Activated CD4-positive, alpha-beta memory T cell treated with anti-CD3 and anti-CD28 coated beads for 36 hours (primary cell): ENCODE results near the gene STRN3. TPM values are rescaled to one million over a fixed set of nuclear protein-coding genes. Genes with fewer than 3 reads are reported as not detected.
"Not testable (repeated sequence)": the region's sequence is repeated elsewhere in the genome, so short reads cannot be mapped to it uniquely, and the experiment has no call there.

ENCODE experiments used
- CTCF ChIA-PET: fragments of 350-600 bp; sonication (Branson Sonifier 250); formaldehyde crosslinking; loops from one replicate; lab custom pipeline; 2021; ENCODE audit warnings: antibody characterized with exemption, inconsistent platforms; lab: Charles Lee
- POLR2A ChIA-PET: fragments of 350-600 bp; sonication (Branson Sonifier 250); formaldehyde crosslinking; loops from one replicate; lab custom pipeline; 2021; ENCODE audit warnings: antibody characterized with exemption; lab: Charles Lee
- DNase-seq: peaks from one replicate; pipeline ENCODE4 v3.0.0-alpha.2; 2020
- H3K27ac Mint-ChIP-seq: one replicate; pipeline ENCODE4 v1.8.0; 2021; ENCODE audit warnings: mixed read lengths
- H3K27me3 Mint-ChIP-seq: one replicate; pipeline ENCODE4 v1.8.0; 2021; ENCODE audit warnings: mixed read lengths
- H3K36me3 Mint-ChIP-seq: one replicate; pipeline ENCODE4 v1.8.0; 2021; ENCODE audit warnings: mixed read lengths
- H3K4me1 Mint-ChIP-seq: one replicate; pipeline ENCODE4 v1.8.0; 2021; ENCODE audit warnings: low read depth, mixed read lengths
- H3K4me3 Mint-ChIP-seq: one replicate; pipeline ENCODE4 v1.8.0; 2021; ENCODE audit warnings: mild to moderate bottlenecking, mixed read lengths
- H3K9me3 Mint-ChIP-seq: one replicate; pipeline ENCODE4 v1.8.0; 2021; ENCODE audit warnings: mixed read lengths
- intact Hi-C: fragments of 100-400 bp; cut with micrococcal nuclease; formaldehyde crosslinking; loops from one replicate; pipeline ENCODE4 v1.15.1; 2023
- total RNA-seq, 2 experiments: library from RNA; stranded (reverse); gene quantifications; one replicate each; pipeline ENCODE4 v1.2.3, GENCODE V29; 2021

Gene STRN3
- total RNA-seq, 2 experiments from 2014 or later: 17.4 to 19.4 TPM

DNA sequence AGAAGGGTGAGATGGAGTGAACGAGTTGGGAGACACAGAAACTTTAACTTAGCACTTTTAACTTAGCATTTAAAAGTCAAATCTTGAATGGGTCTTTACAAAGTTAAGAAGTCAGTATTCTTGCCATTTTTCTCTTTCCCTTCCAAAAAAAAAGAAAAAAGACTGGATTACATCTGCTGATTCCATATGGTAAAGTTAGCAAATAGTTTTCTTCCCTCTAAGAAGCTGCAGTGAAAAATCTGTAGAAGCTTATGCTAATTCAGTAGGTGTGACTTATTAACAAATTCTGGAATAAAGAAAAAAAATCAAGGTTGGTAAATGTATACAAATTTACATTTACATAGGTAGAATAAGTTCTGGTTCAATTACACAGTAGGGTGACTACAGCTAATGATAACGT is 100.9 kb downstream of the STRN3 start:
- intact Hi-C loops: no loop called here
- no peak for DNase-seq
- ChIA-PET CTCF (interaction anchor here (1.2 kb wide), 1 partner anchor 421 kb away, joined by 3 read pairs; no protein-coding TSS in a partner anchor), POLR2A (no interaction called here)
- H3K36me3 Mint-ChIP-seq: peaks cover 4% of the 10 kb centered on the region
- no peak overlapping the region for H3K4me3 Mint-ChIP-seq
- no peaks in the 10 kb centered on the region for H3K9me3 Mint-ChIP-seq
- H3K4me1 Mint-ChIP-seq: peaks cover 14% of the 10 kb centered on the region
- no peaks in the 10 kb centered on the region for H3K27me3 Mint-ChIP-seq
- H3K27ac Mint-ChIP-seq: no peak overlapping the region

DNA sequence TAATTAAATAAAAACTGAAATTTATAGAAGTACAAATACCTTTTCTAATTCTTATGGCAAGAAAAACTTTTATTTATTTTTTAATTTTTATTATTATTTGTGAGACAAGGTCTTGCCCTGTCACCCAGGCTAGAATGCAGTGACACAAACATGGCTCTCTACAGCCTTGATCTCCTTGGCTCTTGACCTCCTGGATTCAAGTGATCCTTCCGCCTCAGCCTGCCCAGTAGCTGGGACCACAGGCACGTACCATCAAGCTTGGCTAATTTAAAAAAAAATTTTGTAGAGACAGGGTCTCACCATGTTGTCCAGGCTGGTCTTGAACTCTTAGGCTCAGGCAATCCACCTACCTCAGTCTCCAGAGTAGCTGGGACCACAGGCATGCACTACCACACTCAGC is 104.4 kb downstream of the STRN3 start:
- DNase-seq: no peak
- POLR2A ChIA-PET: no interaction called here

DNA sequence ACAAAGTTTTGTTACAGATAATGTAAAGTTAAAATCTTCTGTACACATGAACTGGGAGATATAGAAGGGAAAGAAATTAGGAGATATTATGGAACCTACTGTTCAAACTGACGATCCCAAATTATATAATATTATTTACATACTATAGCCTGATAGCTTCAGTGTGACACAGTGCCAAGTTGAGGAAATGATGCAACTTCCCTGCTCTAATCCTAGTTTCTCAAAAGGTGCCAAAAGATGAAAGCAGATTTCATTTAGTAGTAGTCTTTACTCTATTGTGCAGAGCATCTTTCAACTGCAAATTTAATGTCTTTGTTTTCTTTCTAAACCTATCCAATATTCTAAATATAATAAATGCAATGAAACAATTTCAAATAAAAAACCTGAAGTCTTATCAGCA is 104.9 kb downstream of the STRN3 start:
- Mint-ChIP-seq H3K36me3 (peaks cover 8% of the 10 kb centered on the region), H3K4me1 (peaks cover 8% of the 10 kb centered on the region), H3K9me3 (no peaks in the 10 kb centered on the region), H3K27me3 (no peaks in the 10 kb centered on the region), H3K4me3 (no peak overlapping the region), H3K27ac (no peak overlapping the region)
- DNase-seq: no peak
- ChIA-PET CTCF (interaction anchor here (1.2 kb wide), 1 partner anchor 58 kb away, joined by 3 read pairs; no protein-coding TSS in a partner anchor), POLR2A (no interaction called here)
- intact Hi-C loops: no loop called here

More for the DNA sequence above, 104.4 kb downstream of the STRN3 start:
- H3K9me3 Mint-ChIP-seq: no peaks in the 10 kb centered on the region
- H3K4me3 Mint-ChIP-seq: no peak overlapping the region
- H3K4me1 Mint-ChIP-seq: peaks cover 8% of the 10 kb centered on the region
- H3K27me3 Mint-ChIP-seq: no peaks in the 10 kb centered on the region
- intact Hi-C loops: no loop called here
- H3K27ac Mint-ChIP-seq: no peak overlapping the region
- CTCF ChIA-PET: interaction anchor here (1.2 kb wide), 1 partner anchor 58 kb away, joined by 3 read pairs; no protein-coding TSS in a partner anchor
- peaks cover 8% of the 10 kb centered on the region for H3K36me3 Mint-ChIP-seq

DNA sequence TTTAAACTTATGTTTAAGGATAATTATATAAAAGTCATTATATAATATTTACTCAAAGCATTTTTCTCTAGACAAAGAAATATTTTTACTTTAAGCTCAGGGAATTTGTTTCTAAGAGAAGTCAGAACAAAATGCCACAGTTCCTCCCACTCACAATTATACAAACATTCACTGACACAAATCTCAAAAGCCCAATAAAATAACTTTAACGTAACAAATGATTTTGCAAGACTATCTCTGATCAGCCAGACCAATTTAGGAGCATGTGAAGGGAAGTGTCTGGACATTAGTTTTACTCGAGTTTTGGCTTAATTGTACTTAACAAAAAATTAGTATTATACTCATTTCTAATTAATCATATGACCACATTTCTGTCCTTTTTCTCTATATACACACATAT is 110.6 kb downstream of the STRN3 start:
- ChIA-PET POLR2A (interaction anchor here (0.6 kb wide), 1 partner anchor 319 kb away, joined by 3 read pairs; no protein-coding TSS in a partner anchor), CTCF (interaction anchor here (1.2 to 2.1 kb wide), 2 partner anchors 10 to 259 kb away, joined by 3 to 7 read pairs; no protein-coding TSS in a partner anchor)
- Mint-ChIP-seq H3K27ac (no peak overlapping the region), H3K9me3 (no peaks in the 10 kb centered on the region), H3K4me3 (no peak overlapping the region), H3K4me1 (no peaks in the 10 kb centered on the region), H3K27me3 (no peaks in the 10 kb centered on the region), H3K36me3 (peaks cover 7% of the 10 kb centered on the region)
- intact Hi-C loops: no loop called here
- DNase-seq: no peak

DNA sequence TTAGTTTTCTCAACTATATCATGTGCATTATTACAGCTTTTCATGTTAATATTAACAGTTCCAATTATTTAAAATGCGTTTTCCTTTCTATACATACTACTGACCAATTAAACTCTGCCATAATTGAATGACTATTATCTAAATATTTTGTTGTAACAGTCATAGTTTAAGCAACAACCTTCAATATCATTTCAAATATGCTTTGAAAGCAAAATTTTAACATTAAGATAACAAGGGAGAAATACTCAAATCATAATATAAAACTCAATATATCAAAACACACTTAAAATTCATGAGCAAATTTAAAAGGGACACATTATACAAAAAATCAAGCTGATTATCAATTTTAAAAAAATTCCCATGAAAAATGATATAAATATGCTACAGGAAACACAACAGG is 111.4 kb downstream of the STRN3 start:
- ChIA-PET CTCF (interaction anchor here (1.2 to 2.1 kb wide), 2 partner anchors 9 to 258 kb away, joined by 3 to 7 read pairs; no protein-coding TSS in a partner anchor), POLR2A (no interaction called here)
- Mint-ChIP-seq H3K36me3 (peaks cover 7% of the 10 kb centered on the region), H3K27me3 (no peaks in the 10 kb centered on the region), H3K9me3 (no peaks in the 10 kb centered on the region), H3K4me1 (no peaks in the 10 kb centered on the region), H3K4me3 (no peak overlapping the region), H3K27ac (no peak overlapping the region)
- intact Hi-C loops: no loop called here
- DNase-seq: no peak

DNA sequence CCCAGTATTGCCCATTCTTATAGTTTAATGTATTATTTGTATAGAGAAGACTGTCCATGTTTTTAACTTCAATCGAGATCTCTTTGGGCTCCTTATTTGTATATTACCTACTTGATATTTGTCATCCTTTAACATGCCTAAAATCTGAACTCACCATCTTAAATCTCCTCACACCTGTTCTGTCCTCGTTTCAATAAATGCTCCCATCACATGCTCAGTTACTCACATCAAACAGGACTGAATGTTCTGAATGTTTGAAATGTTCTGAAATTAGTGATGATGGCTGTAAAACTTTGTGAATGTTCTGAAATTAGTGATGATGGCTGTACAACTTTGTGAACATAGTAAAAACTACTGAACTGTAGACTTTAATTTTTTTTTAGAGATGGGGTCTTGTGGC is 117.4 kb downstream of the STRN3 start:
- POLR2A ChIA-PET: no interaction called here

DNA sequence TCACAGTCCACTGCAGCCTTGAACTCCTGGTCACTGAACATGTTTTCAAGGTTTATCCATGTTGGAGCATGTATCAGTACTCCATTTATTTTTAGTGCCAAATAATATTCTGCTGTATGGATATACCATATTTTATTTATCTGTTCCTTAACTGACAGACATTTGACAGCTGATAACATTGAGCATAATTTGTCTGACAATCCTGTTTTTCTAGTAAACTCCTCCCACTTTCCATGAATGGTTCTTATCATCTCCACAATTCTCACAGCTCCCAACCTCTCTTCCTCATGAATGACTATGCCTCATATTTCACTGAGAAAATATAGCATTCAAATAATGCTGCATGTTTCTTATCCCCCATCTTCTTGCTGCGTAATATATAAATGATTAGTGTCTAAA is 118.5 kb downstream of the STRN3 start:
- Mint-ChIP-seq H3K4me1 (no peaks in the 10 kb centered on the region), H3K27me3 (no peaks in the 10 kb centered on the region), H3K27ac (no peak overlapping the region), H3K36me3 (peaks cover 19% of the 10 kb centered on the region), H3K4me3 (no peak overlapping the region), H3K9me3 (no peaks in the 10 kb centered on the region)
- no peak for DNase-seq
- ChIA-PET POLR2A (no interaction called here), CTCF (no interaction called here)
- intact Hi-C loops: loop anchor here (2.0 kb wide), 1 partner anchor 251 kb away; no protein-coding TSS in a partner anchor

More for the DNA sequence above, 117.4 kb downstream of the STRN3 start:
- Mint-ChIP-seq H3K27ac (no peak overlapping the region), H3K4me1 (no peaks in the 10 kb centered on the region), H3K36me3 (peaks cover 18% of the 10 kb centered on the region), H3K4me3 (no peak overlapping the region), H3K9me3 (no peaks in the 10 kb centered on the region), H3K27me3 (no peaks in the 10 kb centered on the region)
- CTCF ChIA-PET: interaction anchor here (0.7 kb wide), 1 partner anchor 173 kb away, joined by 3 read pairs; no protein-coding TSS in a partner anchor
- intact Hi-C loops: no loop called here
- no peak for DNase-seq

DNA sequence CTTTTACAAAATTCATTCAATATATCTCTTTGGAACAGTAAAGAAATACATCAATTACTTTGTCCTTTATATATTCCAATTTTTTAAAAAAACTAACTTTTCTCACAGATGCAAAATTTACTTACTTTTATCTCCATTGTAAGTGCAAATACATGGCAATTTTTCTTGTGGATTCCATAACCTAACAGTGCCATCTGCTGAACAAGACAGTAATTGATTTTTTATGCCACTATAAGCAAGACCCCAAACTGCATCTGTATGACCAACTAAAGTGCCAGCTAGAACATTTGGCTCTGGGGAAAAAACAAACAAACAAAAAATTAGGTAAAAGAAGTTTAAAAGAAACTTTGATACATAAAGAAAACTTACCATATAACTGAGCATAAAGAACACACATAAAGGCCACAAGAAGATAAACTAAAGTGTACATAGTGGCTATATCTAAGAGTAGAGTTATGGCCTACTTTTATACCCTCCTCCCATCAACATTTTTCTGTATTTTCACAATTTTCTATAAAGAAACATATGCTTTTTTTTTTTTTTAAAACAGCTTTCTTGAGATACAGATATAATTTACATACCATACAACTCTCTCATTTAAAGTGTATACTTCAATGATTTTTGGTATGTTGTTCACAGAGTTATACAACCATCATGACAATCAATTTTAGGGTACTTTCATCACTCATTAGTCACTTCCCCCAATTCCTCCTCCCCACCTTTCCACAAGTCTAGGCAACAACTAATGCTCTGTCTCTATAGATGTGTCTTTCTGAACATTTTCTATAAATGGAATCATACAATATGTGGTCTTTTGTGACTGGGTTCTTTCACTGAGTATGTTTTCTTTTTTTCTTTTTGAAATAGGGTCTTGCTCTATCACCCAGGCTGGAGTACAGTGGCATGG is 119.2 kb downstream of the STRN3 start:
- Mint-ChIP-seq H3K36me3 (peaks cover 23% of the 10 kb centered on the region), H3K9me3 (no peaks in the 10 kb centered on the region), H3K27ac (no peak overlapping the region), H3K4me1 (no peaks in the 10 kb centered on the region), H3K27me3 (no peaks in the 10 kb centered on the region), H3K4me3 (no peak overlapping the region)
- ChIA-PET CTCF (no interaction called here), POLR2A (no interaction called here)
- intact Hi-C loops: loop anchor here (2.0 kb wide), 1 partner anchor 250 kb away; no protein-coding TSS in a partner anchor
- DNase-seq: no peak

DNA sequence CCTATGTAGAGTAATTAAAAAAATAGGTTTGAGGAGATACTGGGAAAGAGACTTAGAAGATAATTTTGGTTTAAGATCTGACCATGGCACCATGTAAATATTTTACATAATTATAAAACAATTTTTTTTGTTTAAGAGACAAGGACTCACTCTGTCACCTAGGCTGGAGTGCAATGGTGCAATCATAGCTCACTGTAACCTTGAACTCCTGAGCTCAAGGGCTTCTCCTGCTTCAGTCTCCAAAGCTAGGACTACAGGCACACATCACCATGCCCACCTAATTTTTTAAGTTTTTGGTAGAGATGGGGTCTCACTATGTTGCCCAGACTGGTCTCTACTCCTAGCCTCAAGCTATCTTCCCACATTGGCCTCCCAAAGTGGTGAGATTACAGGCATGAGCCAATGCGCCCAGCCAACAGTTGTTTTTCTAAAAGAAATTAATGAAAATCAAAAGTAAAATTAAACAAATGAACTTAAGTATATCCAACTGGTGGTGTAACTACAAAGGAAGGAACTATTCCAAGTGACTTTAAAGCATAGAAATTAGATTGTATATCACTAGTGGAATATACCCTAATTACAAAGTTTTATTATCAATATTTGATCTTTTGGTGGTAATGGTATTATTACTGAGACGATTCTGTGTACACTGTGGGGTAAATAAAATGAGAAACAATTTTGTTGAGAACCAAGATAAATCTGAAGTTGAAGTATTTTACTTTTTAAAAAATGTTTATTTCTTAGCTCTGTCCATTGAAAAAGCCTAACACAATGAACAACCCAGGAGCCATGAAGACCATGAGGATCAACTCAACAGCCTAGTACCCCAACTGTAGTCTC is 122.7 kb downstream of the STRN3 start:
- CTCF ChIA-PET: interaction anchor here (0.6 kb wide), 1 partner anchor 198 kb away, joined by 3 read pairs; no protein-coding TSS in a partner anchor
- H3K4me3 Mint-ChIP-seq: no peak overlapping the region
- intact Hi-C loops: no loop called here
- POLR2A ChIA-PET: interaction anchor here (0.6 kb wide), 1 partner anchor 16 kb away, joined by 3 read pairs; no protein-coding TSS in a partner anchor
- H3K9me3 Mint-ChIP-seq: no peaks in the 10 kb centered on the region
- H3K36me3 Mint-ChIP-seq: peaks cover 25% of the 10 kb centered on the region
- DNase-seq: no peak
- no peak overlapping the region for H3K27ac Mint-ChIP-seq
- peaks cover 2% of the 10 kb centered on the region for H3K4me1 Mint-ChIP-seq
- H3K27me3 Mint-ChIP-seq: no peaks in the 10 kb centered on the region

DNA sequence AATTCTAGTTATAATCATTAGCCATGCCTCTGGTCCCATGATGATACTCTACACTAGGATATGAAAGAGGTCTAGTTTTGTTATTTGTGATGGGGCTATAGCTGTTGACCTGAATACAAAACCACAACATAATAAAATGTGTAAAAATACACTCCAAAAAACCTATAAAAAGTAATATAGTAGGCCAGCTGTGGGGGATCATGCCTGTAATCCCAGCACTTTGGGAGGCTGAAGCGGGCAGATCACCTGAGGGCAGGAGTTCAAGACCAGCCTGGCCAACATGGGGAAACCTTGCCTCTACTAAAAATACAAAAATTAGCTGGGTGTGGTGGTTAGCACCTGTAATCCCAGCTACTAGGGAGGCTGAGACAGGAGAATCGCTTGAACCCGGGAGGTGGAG is 129.1 kb downstream of the STRN3 start:
- H3K36me3 Mint-ChIP-seq: peaks cover 23% of the 10 kb centered on the region
- DNase-seq, intact Hi-C loops, H3K4me3 Mint-ChIP-seq, H3K27ac Mint-ChIP-seq, H3K4me1 Mint-ChIP-seq, H3K27me3 Mint-ChIP-seq, H3K9me3 Mint-ChIP-seq, CTCF ChIA-PET, POLR2A ChIA-PET: not testable (repeated sequence)

DNA sequence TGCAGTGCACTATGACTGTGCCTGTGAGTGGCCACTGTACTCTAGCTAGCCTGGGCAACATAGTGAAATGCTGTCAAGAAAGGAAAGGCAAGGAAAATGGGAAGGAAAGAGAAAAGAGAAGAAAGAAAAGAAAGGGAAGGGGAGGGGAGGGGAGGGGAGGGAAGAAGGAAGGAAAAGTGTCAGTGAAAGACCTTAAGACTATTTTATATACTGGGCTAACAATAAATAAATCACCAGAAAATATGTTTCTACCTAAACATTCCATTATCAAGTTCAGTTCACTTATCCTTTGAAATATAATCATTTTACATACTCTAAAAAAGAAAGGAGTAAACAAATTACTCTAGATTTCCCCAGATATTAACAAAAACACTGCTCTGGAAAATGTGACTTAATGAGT is 129.7 kb downstream of the STRN3 start:
- Mint-ChIP-seq H3K36me3 (peaks cover 19% of the 10 kb centered on the region), H3K9me3 (no peaks in the 10 kb centered on the region), H3K27me3 (no peaks in the 10 kb centered on the region), H3K4me3 (no peak overlapping the region), H3K27ac (no peak overlapping the region), H3K4me1 (peaks cover 2% of the 10 kb centered on the region)
- DNase-seq: no peak
- intact Hi-C loops: no loop called here
- POLR2A ChIA-PET: no interaction called here
- CTCF ChIA-PET: no interaction called here
